Spleen (tissue), 13 donors: Measurements from ENCODE around the gene ZNF227. TPM values are rescaled to one million over a fixed set of nuclear protein-coding genes. Genes with fewer than 3 reads are reported as not detected.

Source experiments
- DNase-seq: peaks from one replicate; pipeline ENCODE4 v3.0.0-alpha.2; 2020
- H3K27ac ChIP-seq, 8 donors: fragments of 200-600 bp; sonication (generic) in 7 of 8; 1 replicate in 4 of 8; 2 replicates in 4 of 8; pipeline versions ENCODE4 v1.5.0 to v1.8.0; 2016 to 2021; ENCODE audit warnings: inconsistent platforms in 4 of 8, mild to moderate bottlenecking in 4 of 8, moderate library complexity in 1 of 8
- H3K27me3 ChIP-seq, 7 donors: fragments of 200-600 bp; sonication (generic) in 6 of 7; replicated peaks in 1 of 7; 1 replicate in 4 of 7; 2 replicates in 3 of 7; pipeline versions ENCODE4 v1.5.0 to v1.8.0; 2016 to 2021; ENCODE audit warnings: inconsistent platforms in 3 of 7, mild to moderate bottlenecking in 1 of 7
- H3K36me3 ChIP-seq, 6 donors: fragments of 200-600 bp; sonication (generic) in 5 of 6; 1 replicate in 4 of 6; 2 replicates in 2 of 6; pipeline versions ENCODE4 v1.5.0 to v1.8.0; 2016 to 2021; ENCODE audit warnings: inconsistent platforms in 2 of 6
- H3K4me1 ChIP-seq, 6 donors: fragments of 200-600 bp; sonication (generic) in 5 of 6; 1 replicate in 3 of 6; 2 replicates in 3 of 6; pipeline versions ENCODE4 v1.5.0 to v1.8.0; 2016 to 2021; ENCODE audit warnings: inconsistent platforms in 3 of 6
- H3K4me3 ChIP-seq, 8 donors: fragments of 200-600 bp; sonication (generic) in 7 of 8; 1 replicate in 4 of 8; 2 replicates in 4 of 8; pipeline versions ENCODE4 v1.5.0 to v1.8.0; 2016 to 2021; ENCODE audit warnings: inconsistent platforms in 4 of 8, mild to moderate bottlenecking in 4 of 8, moderate library complexity in 2 of 8
- H3K9me3 ChIP-seq, 8 donors: fragments of 200-600 bp; sonication (generic) in 7 of 8; 1 replicate in 4 of 8; 2 replicates in 4 of 8; pipeline versions ENCODE4 v1.5.0 to v1.8.0; 2016 to 2021; ENCODE audit warnings: inconsistent platforms in 4 of 8
- CTCF ChIP-seq, 11 experiments: fragments of 200-600 bp in 7 of 11; fragments of 450-650 bp in 4 of 11; sonication (generic) in 4 of 11; IDR thresholded peaks in 8 of 11; conservative IDR thresholded peaks in 3 of 11; 1 replicate in 7 of 11; 2 replicates in 4 of 11; pipeline versions ENCODE4 v1.4.0 to v1.8.0; 2016 to 2021; ENCODE audit warnings: antibody characterized with exemption in 11 of 11, inconsistent platforms in 4 of 11, mild to moderate bottlenecking in 1 of 11
- POLR2A ChIP-seq, 3 donors: fragments of 450-650 bp; IDR thresholded peaks; one replicate each; pipeline ENCODE4 v1.5.1; 2017; ENCODE audit warnings: antibody characterized with exemption in 3 of 3, mild to moderate bottlenecking in 1 of 3
- POLR2AphosphoS5 ChIP-seq, 3 donors: sonication (generic); formaldehyde crosslinking; IDR thresholded peaks; one replicate each; pipeline ENCODE4 v1.5.1; 2017; ENCODE audit warnings: antibody characterized with exemption in 3 of 3
- WGBS, 5 donors: extraction: QIAGEN DNeasy Blood & Tissue Kit in 3 of 5; methylation state at CpG; one replicate each; pipeline versions ENCODE4 v1.1.5 to v1.1.7; 2013 to 2018; 5-methylcytosine and 5-hydroxymethylcytosine counted together
- intact Hi-C: fragments of 100-400 bp; cut with DNase I; formaldehyde crosslinking; loops from one replicate; pipeline ENCODE4 v1.15.0; 2023; ENCODE audit warnings: low total_unique reads
- long read RNA-seq, 2 donors: transcript quantifications; one replicate each; lab custom pipeline, GENCODE V29; 2026
- polyA plus RNA-seq, 3 donors: library from polyadenylated mRNA; stranded (reverse); fragments of 200-250 nt; gene quantifications; one replicate each; pipeline ENCODE4 v1.2.1, GENCODE V29; 2013
- total RNA-seq, 7 donors: library from RNA; depleted of rRNA in 3 of 7; stranded (reverse); fragments of >200 nt in 3 of 7; fragmentation: NEBNext Ultra II Directional in 4 of 7; extraction: Animal tissue kit (Norgen Biotek cat#: 25700) in 4 of 7; gene quantifications; one replicate each; pipeline versions ENCODE4 v1.1.0 to v1.2.1, GENCODE V29; 2016 to 2021
- donor health status: healthy with polysubstance abuse.
- donor health status: DM: no; HTN: no; CAD: no; lungs with moderate emphysema.
- donor health status: DM: no; HTN: no; CAD: no.
- donor health status: Bipolar disorder and iron deficiency.
- donor health status: healthy.
- donor health status: DM: no; HTN: no; CAD: no.
- donor health status: DM: yes; HTN: yes; CAD: no.

Gene ZNF227
- total RNA-seq (10 to 100 TPM; 23.0 to 32.6 (median 30.2) TPM), polyA plus RNA-seq (1 to 10 TPM; 4.7 to 8.1 (median 5.5) TPM)
- long read RNA-seq, donor 1, partial matches to known transcripts = 0 of 3 reads
- long read RNA-seq, donor 1, other reads (novel, unspliced or antisense) = 0 of 3 reads
- long read RNA-seq, donor 2, partial matches to known transcripts = 0 of 1 reads
- long read RNA-seq, donor 2, other reads (novel, unspliced or antisense) = 0 of 1 reads

- 0 to 1% (median 0%) methylated on average over 36 to 37 of the region's 37 CpGs for WGBS, 5 donors
- TF ChIP-seq POLR2AphosphoS5 (IDR thresholded peaks at IDR 0.05) (peak; percentile 91 to 92 (median 91)), POLR2A (IDR thresholded peaks at IDR 0.05) (peak in 1 of 3 donors; percentile 11), CTCF (IDR thresholded peaks at IDR 0.05 in 8 of 11, conservative IDR thresholded peaks at IDR 0.05 in 3 of 11) (no peak)
- Histone ChIP-seq H3K9me3 (peaks cover 0 to 35% (median 7%) of the 10 kb centered on the region in 8 donors), H3K4me3 (peak within 1 kb of the TSS; percentile 60 to 88 (median 82)), H3K36me3 (peaks cover 0 to 32% (median 26%) of the 10 kb centered on the region in 6 donors), H3K4me1 (peaks cover 7 to 44% (median 28%) of the 10 kb centered on the region in 6 donors), H3K27ac (peak within 1 kb of the TSS; percentile 78 to 89 (median 87)), H3K27me3 (no peaks in the 10 kb centered on the region)
- peak; percentile 95 for DNase-seq
- intact Hi-C loops = no loop called here
These were observed at the start of gene ZNF227 for GRCh38 chr19:44212250-44212865. ZNF227 (plus strand) TSS chr19:44212532; CDS start chr19:44217793, 5,261 bp downstream.

GRCh38 chr19:44163789-44164188, 48.5 kb upstream of the ZNF227 start:
- H3K4me3 ChIP-seq = no peak overlapping the region
- no peak overlapping the region for H3K27ac ChIP-seq
- no peaks in the 10 kb centered on the region for H3K27me3 ChIP-seq
- intact Hi-C loops = loop anchor here (10.0 kb wide), 1 partner anchor 49 kb away; the partner anchor contains the start of gene ZNF225
- WGBS, 5 donors = 91 to 98% (median 96%) methylated on average over 2 of the region's 2 CpGs
- H3K9me3 ChIP-seq = peaks cover 2 to 86% (median 78%) of the 10 kb centered on the region in 8 donors
- peaks cover 9 to 30% (median 24%) of the 10 kb centered on the region in 6 donors for H3K36me3 ChIP-seq
- H3K4me1 ChIP-seq = peaks cover 9 to 25% (median 16%) of the 10 kb centered on the region in 6 donors
- TF ChIP-seq POLR2AphosphoS5 (IDR thresholded peaks at IDR 0.05) (no peak), CTCF (IDR thresholded peaks at IDR 0.05 in 8 of 11, conservative IDR thresholded peaks at IDR 0.05 in 3 of 11) (no peak), POLR2A (IDR thresholded peaks at IDR 0.05) (no peak)
- DNase-seq = no peak

GRCh38 chr19:44164327-44164672, 48.0 kb upstream of the ZNF227 start:
- 68 to 81% (median 68%) methylated on average over 3 of the region's 3 CpGs for WGBS, 5 donors
- intact Hi-C loops = loop anchor here (10.0 kb wide), 1 partner anchor 49 kb away; the partner anchor contains the start of gene ZNF225
- peaks cover 2 to 86% (median 78%) of the 10 kb centered on the region in 8 donors for H3K9me3 ChIP-seq
- H3K27ac ChIP-seq = peak overlapping the region in 7 of 8 donors; percentile 81 to 92 (median 90)
- peaks cover 9 to 25% (median 16%) of the 10 kb centered on the region in 6 donors for H3K4me1 ChIP-seq
- no peak for DNase-seq
- H3K4me3 ChIP-seq = peak overlapping the region; percentile 52 to 82 (median 66)
- no peaks in the 10 kb centered on the region for H3K27me3 ChIP-seq
- peaks cover 9 to 35% (median 29%) of the 10 kb centered on the region in 6 donors for H3K36me3 ChIP-seq
- TF ChIP-seq CTCF (IDR thresholded peaks at IDR 0.05 in 8 of 11, conservative IDR thresholded peaks at IDR 0.05 in 3 of 11) (no peak), POLR2A (IDR thresholded peaks at IDR 0.05) (no peak), POLR2AphosphoS5 (IDR thresholded peaks at IDR 0.05) (no peak)
